Right atrium auricular region (tissue), 2 donors: ENCODE results near the gene ZRANB3. TPM values are rescaled to one million over a fixed set of nuclear protein-coding genes. Genes with fewer than 3 reads are reported as not detected.

Experiments
- DNase-seq: peaks from one replicate; pipeline ENCODE4 v3.0.0-alpha.2; 2019; ENCODE audit warnings: low spot score
- H3K27ac ChIP-seq, 2 donors: fragments of 200-600 bp; sonication (generic); 1 replicate in 1 of 2; 2 replicates in 1 of 2; pipeline ENCODE4 v1.5.1; 2016 to 2019
- H3K27me3 ChIP-seq, 2 donors: fragments of 200-600 bp; sonication (generic); one replicate each; pipeline versions ENCODE4 v1.5.1 to v1.6.0; 2017 to 2019
- H3K36me3 ChIP-seq: fragments of 200-600 bp; sonication (generic); one replicate; pipeline ENCODE4 v1.5.1; 2016
- H3K4me1 ChIP-seq, 2 donors: fragments of 200-600 bp; sonication (generic); one replicate each; pipeline versions ENCODE4 v1.5.1 to v1.6.0; 2017 to 2019
- H3K4me3 ChIP-seq, 2 donors: fragments of 200-600 bp; sonication (generic); 1 replicate in 1 of 2; 2 replicates in 1 of 2; pipeline ENCODE4 v1.5.1; 2017 to 2019; ENCODE audit warnings: mild to moderate bottlenecking in 1 of 2, moderate library complexity in 1 of 2
- H3K9me3 ChIP-seq, 2 donors: fragments of 200-600 bp; sonication (generic); one replicate each; pipeline ENCODE4 v1.5.1; 2019
- total RNA-seq, 2 donors: library from RNA; depleted of rRNA; stranded (reverse); fragments of >200 nt; gene quantifications; one replicate each; pipeline ENCODE4 v1.1.0, GENCODE V29; 2016
- TF ChIP-seq, protein P1 (sequence below), 2 donors: fragments of 200-600 bp; sonication (generic); IDR thresholded peaks; one replicate each; pipeline ENCODE4 v1.5.1; 2019; ENCODE audit warnings: antibody characterized with exemption in 2 of 2

Gene ZRANB3
- total RNA-seq, 2 donors from 2014 or later: 1.6 to 2.3 TPM

DNA sequence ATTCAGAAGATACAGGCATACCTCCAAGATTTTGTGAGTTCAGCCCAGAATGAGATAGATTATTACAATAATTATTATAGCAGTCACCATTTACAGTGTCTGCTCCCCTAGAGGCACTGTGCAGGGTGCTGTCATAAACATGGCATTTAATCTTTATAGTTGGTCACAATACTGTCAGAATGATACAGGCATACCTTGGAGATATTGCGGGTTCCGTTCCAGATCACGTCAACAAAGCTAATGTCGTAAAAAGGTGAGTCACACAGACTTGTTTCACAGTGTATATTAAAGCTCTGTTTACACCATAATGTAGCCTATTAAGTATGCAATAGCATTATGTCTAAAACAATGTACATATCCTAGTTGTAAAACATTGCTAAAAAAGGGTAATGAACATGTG is 45.6 kb downstream of the ZRANB3 start:
- DNase-seq: no peak
- Histone ChIP-seq H3K4me1 (no peaks in the 10 kb centered on the region), H3K27ac (no peak overlapping the region), H3K4me3 (no peak overlapping the region), H3K9me3 (peaks cover 0 to 5% of the 10 kb centered on the region in 2 donors), H3K36me3 (no peaks in the 10 kb centered on the region), H3K27me3 (no peaks in the 10 kb centered on the region)
- TF ChIP-seq, protein P1, sequence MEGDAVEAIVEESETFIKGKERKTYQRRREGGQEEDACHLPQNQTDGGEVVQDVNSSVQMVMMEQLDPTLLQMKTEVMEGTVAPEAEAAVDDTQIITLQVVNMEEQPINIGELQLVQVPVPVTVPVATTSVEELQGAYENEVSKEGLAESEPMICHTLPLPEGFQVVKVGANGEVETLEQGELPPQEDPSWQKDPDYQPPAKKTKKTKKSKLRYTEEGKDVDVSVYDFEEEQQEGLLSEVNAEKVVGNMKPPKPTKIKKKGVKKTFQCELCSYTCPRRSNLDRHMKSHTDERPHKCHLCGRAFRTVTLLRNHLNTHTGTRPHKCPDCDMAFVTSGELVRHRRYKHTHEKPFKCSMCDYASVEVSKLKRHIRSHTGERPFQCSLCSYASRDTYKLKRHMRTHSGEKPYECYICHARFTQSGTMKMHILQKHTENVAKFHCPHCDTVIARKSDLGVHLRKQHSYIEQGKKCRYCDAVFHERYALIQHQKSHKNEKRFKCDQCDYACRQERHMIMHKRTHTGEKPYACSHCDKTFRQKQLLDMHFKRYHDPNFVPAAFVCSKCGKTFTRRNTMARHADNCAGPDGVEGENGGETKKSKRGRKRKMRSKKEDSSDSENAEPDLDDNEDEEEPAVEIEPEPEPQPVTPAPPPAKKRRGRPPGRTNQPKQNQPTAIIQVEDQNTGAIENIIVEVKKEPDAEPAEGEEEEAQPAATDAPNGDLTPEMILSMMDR (IDR thresholded peaks at IDR 0.05): no peak

DNA sequence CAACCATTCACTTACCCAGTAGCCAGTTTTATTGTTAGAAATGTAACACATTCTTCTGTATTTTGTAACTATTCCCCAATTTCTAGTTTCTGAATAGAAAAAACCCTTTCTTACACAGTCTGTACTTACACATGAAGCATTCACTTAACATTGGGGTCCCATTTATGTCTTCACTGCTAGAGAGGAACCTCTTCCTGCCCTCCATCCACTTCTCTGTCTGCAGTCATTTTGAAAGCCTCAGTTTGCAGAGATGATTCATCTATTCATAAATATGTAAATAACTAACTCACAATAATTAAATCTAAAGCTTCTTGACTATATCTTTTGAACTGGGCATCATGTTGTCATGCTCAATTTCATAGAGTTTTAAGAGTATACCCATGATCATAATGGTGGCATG is 55.9 kb downstream of the ZRANB3 start:
- H3K27me3 ChIP-seq: no peaks in the 10 kb centered on the region
- TF ChIP-seq, protein P1 (IDR thresholded peaks at IDR 0.05): no peak
- no peaks in the 10 kb centered on the region for H3K36me3 ChIP-seq
- DNase-seq: no peak
- H3K4me3 ChIP-seq: no peak overlapping the region
- H3K9me3 ChIP-seq: no peaks in the 10 kb centered on the region
- H3K4me1 ChIP-seq: no peaks in the 10 kb centered on the region
- H3K27ac ChIP-seq: no peak overlapping the region

DNA sequence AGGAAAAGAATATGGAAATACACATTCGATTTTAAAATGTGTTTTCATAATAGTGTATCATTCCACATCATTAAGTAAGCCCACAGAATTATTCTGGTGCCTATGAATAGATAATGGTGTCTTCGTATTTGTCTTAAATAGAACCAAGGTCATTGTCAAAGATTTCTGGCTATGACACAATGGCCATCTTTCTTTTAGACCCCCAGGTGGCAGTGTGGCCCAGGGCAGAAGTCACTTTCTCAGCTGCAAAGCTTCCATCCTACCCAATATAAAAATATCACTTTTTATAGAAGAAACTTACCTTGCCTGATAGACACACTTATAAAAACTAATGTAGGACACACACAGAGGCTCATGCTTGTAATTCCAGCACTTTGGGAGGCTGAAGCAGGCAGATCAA is 57.5 kb downstream of the ZRANB3 start:
- TF ChIP-seq, protein P1 (IDR thresholded peaks at IDR 0.05): peak; percentile 19 to 52
- Histone ChIP-seq H3K36me3 (no peaks in the 10 kb centered on the region), H3K27me3 (no peaks in the 10 kb centered on the region), H3K4me3 (no peak overlapping the region), H3K27ac (no peak overlapping the region), H3K4me1 (no peaks in the 10 kb centered on the region), H3K9me3 (no peaks in the 10 kb centered on the region)
- DNase-seq: no peak

DNA sequence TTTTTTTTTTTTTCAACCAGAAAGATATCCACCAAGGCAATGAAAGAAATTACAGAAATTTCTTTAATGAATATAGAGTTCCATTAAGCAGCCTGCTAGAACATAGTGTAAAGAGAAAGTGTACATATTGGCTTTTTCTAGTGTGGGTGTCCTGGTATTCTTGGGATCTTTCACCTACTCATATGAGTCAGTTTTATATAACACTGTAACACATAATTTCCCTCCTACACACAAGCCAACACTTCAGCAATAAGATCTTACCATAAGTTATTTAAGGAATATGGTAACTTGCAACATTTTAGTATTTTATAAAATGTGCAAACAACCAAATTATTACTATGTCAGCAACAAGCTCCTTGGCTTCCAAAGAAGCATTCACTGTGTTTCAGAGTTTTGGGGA is 59.9 kb downstream of the ZRANB3 start:
- no peak for DNase-seq
- Histone ChIP-seq H3K4me3 (no peak overlapping the region), H3K27me3 (no peaks in the 10 kb centered on the region), H3K4me1 (no peaks in the 10 kb centered on the region), H3K27ac (no peak overlapping the region), H3K9me3 (no peaks in the 10 kb centered on the region), H3K36me3 (no peaks in the 10 kb centered on the region)
- TF ChIP-seq, protein P1 (IDR thresholded peaks at IDR 0.05): no peak

DNA sequence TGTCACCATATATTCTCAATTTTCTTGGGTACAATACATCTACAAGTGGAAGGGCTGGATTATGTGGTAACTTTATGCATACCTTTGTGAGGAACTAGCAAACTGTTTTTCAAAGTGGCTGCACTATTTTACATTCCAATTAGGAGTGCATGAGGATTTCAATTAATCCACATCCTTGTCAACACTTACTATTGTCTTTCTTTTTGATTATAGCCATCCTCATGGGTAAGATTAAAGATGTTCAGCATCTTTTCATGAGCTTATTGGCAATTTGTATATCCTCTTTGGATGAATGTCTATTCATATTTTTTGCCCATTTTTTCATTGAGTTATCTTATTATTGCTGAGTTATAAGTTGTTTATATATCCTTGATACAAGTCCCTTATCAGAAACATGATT is 73.7 kb downstream of the ZRANB3 start:
- TF ChIP-seq, protein P1 (IDR thresholded peaks at IDR 0.05): no peak
- Histone ChIP-seq H3K9me3 (peaks cover 12 to 26% of the 10 kb centered on the region in 2 donors), H3K36me3 (no peaks in the 10 kb centered on the region), H3K27ac (no peak overlapping the region), H3K4me3 (no peak overlapping the region), H3K4me1 (no peaks in the 10 kb centered on the region), H3K27me3 (no peaks in the 10 kb centered on the region)
- no peak for DNase-seq

DNA sequence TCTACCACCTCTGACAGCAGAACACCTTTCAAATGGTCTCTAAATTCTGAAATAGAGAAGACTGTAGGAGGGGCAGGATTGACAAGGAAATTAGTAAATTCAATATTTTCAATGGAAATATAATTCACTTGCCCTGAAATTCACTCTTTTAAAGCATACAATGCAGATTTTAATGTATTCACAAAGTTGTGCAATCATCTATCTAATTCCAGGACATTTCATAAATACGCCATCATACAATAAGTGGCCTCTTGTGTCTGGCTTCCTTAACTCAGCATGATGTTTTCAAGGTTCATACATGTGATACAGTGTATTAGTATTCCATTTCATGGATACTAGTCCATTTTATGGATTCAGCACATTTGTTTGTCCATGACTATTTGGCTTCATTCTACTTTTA is 74.2 kb downstream of the ZRANB3 start:
- TF ChIP-seq, protein P1 (IDR thresholded peaks at IDR 0.05): no peak
- H3K27me3 ChIP-seq: no peaks in the 10 kb centered on the region
- H3K27ac ChIP-seq: no peak overlapping the region
- no peaks in the 10 kb centered on the region for H3K4me1 ChIP-seq
- no peaks in the 10 kb centered on the region for H3K36me3 ChIP-seq
- DNase-seq: no peak
- no peak overlapping the region for H3K4me3 ChIP-seq
- peaks cover 12 to 26% of the 10 kb centered on the region in 2 donors for H3K9me3 ChIP-seq
